ENCODE results near the gene CELF2. TPM values are rescaled to one million over a fixed set of nuclear protein-coding genes. Genes with fewer than 3 reads are reported as not detected.
"Not testable (repeated sequence)": the region's sequence is repeated elsewhere in the genome, so short reads cannot be mapped to it uniquely, and the experiment has no call there.

CELF2 gene
- total RNA-seq, 1 experiment from 2014 or later = not detected

- no TSS peak for BruUV-seq (replicated peaks)
- Histone ChIP-seq H3K27me3 (replicated peaks; ENCODE audit: insufficient read depth, low read depth, low read length, poor library complexity) (peaks cover 35% of the 10 kb centered on the region), H3K27ac (ENCODE audit: low read depth, low read length, poor library complexity, severe bottlenecking) (no peak overlapping the region), H3K4me3 (ENCODE audit: low read depth, low read length, poor library complexity, severe bottlenecking) (no peak overlapping the region), H3K4me1 (ENCODE audit: insufficient read depth, low read length, poor library complexity, severe bottlenecking) (no peaks in the 10 kb centered on the region), H3K9me3 (ENCODE audit: low read depth, low read length, poor library complexity, severe bottlenecking) (no peaks in the 10 kb centered on the region), H3K36me3 (ENCODE audit: insufficient read depth, low read length, poor library complexity, severe bottlenecking) (no peaks in the 10 kb centered on the region)
- ChIA-PET CTCF (no interaction called here), POLR2A (ENCODE audit: low non-redundant PET) (no interaction called here)
- no peak for DNase-seq (ENCODE audit: low spot score)
- TF ChIP-seq, protein P1, sequence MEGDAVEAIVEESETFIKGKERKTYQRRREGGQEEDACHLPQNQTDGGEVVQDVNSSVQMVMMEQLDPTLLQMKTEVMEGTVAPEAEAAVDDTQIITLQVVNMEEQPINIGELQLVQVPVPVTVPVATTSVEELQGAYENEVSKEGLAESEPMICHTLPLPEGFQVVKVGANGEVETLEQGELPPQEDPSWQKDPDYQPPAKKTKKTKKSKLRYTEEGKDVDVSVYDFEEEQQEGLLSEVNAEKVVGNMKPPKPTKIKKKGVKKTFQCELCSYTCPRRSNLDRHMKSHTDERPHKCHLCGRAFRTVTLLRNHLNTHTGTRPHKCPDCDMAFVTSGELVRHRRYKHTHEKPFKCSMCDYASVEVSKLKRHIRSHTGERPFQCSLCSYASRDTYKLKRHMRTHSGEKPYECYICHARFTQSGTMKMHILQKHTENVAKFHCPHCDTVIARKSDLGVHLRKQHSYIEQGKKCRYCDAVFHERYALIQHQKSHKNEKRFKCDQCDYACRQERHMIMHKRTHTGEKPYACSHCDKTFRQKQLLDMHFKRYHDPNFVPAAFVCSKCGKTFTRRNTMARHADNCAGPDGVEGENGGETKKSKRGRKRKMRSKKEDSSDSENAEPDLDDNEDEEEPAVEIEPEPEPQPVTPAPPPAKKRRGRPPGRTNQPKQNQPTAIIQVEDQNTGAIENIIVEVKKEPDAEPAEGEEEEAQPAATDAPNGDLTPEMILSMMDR (conservative IDR thresholded peaks at IDR 0.05; ENCODE audit: low read depth, low read length) = no peak
- no peak for TF ChIP-seq EZH2 (IDR thresholded peaks at IDR 0.05; ENCODE audit: borderline replicate concordance, low read depth, low read length, poor library complexity, severe bottlenecking)
- intact Hi-C loops (cut with micrococcal nuclease; ENCODE audit: unreplicated experiment) = no loop called here
These were observed 165.3 kb downstream of the CELF2 start for GRCh38 chr10:11183015-11183414.

DNA sequence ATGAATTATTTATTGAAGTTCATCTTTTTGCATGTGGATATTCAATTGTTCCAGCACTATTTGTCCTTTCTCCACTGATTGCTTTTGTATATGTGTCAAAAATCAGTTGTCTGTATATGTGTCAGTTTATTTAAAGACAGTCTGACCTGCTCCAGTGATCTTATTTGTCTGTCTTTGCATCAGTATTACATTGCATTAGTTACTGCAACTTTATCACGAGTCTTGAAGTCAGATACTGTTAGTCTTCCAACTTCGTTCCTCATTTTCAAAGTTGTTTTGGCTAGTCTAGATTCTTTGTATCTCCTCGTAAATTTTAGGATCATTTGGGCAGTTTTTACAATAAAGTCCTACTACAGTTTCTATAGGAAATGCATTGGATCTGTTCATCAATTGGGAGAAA lies 166.4 kb downstream of the CELF2 start:
- POLR2A ChIA-PET (ENCODE audit: low non-redundant PET) = no interaction called here
- Histone ChIP-seq H3K36me3 (ENCODE audit: insufficient read depth, low read length, poor library complexity, severe bottlenecking) (no peaks in the 10 kb centered on the region), H3K27ac (ENCODE audit: low read depth, low read length, poor library complexity, severe bottlenecking) (no peak overlapping the region), H3K4me3 (ENCODE audit: low read depth, low read length, poor library complexity, severe bottlenecking) (no peak overlapping the region), H3K27me3 (replicated peaks; ENCODE audit: insufficient read depth, low read depth, low read length, poor library complexity) (peaks cover 33% of the 10 kb centered on the region), H3K4me1 (ENCODE audit: insufficient read depth, low read length, poor library complexity, severe bottlenecking) (no peaks in the 10 kb centered on the region), H3K9me3 (ENCODE audit: low read depth, low read length, poor library complexity, severe bottlenecking) (no peaks in the 10 kb centered on the region)
- no peak for TF ChIP-seq EZH2 (IDR thresholded peaks at IDR 0.05; ENCODE audit: borderline replicate concordance, low read depth, low read length, poor library complexity, severe bottlenecking)
- TF ChIP-seq, protein P1 (conservative IDR thresholded peaks at IDR 0.05; ENCODE audit: low read depth, low read length) = no peak
- intact Hi-C loops (cut with micrococcal nuclease; ENCODE audit: unreplicated experiment) = no loop called here
- CTCF ChIA-PET = no interaction called here
- no peak for DNase-seq (ENCODE audit: low spot score)
- BruUV-seq (replicated peaks) = no TSS peak

GRCh38 chr10:11185128-11185665 lies 167.5 kb downstream of the CELF2 start:
- POLR2A ChIA-PET (ENCODE audit: low non-redundant PET); intact Hi-C loops (cut with micrococcal nuclease; ENCODE audit: unreplicated experiment): not testable (repeated sequence)

DNA sequence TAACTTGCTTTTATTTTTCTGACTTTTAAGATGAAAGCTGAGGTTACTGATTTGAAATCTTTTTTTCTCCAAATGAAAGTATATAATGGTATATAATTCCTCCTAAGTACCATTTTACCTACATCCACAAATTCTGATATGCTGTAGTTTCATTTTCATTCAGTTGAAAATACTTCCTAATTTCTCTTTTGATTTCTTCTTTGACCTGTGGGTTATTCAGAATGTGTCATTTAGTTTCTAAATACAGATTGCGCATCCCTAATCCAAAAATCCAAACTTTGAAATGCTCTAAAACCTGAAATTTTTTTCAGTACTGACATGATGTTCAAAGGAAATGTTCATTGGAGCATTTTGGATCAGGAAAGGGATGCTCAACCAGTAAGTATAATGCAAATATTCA lies 168.7 kb downstream of the CELF2 start:
- H3K9me3 ChIP-seq (ENCODE audit: low read depth, low read length, poor library complexity, severe bottlenecking) = no peaks in the 10 kb centered on the region
- no peaks in the 10 kb centered on the region for H3K36me3 ChIP-seq (ENCODE audit: insufficient read depth, low read length, poor library complexity, severe bottlenecking)
- no peak for TF ChIP-seq EZH2 (IDR thresholded peaks at IDR 0.05; ENCODE audit: borderline replicate concordance, low read depth, low read length, poor library complexity, severe bottlenecking)
- TF ChIP-seq, protein P1 (conservative IDR thresholded peaks at IDR 0.05; ENCODE audit: low read depth, low read length) = no peak
- H3K4me1 ChIP-seq (ENCODE audit: insufficient read depth, low read length, poor library complexity, severe bottlenecking) = no peaks in the 10 kb centered on the region
- BruUV-seq (replicated peaks) = no TSS peak
- H3K4me3 ChIP-seq (ENCODE audit: low read depth, low read length, poor library complexity, severe bottlenecking) = no peak overlapping the region
- intact Hi-C loops (cut with micrococcal nuclease; ENCODE audit: unreplicated experiment) = no loop called here
- peaks cover 41% of the 10 kb centered on the region for H3K27me3 ChIP-seq (replicated peaks; ENCODE audit: insufficient read depth, low read depth, low read length, poor library complexity)
- POLR2A ChIA-PET (ENCODE audit: low non-redundant PET) = no interaction called here
- no peak for DNase-seq (ENCODE audit: low spot score)
- H3K27ac ChIP-seq (ENCODE audit: low read depth, low read length, poor library complexity, severe bottlenecking) = no peak overlapping the region
- CTCF ChIA-PET = no interaction called here

More at GRCh38 chr10:11185128-11185665, 167.5 kb downstream of the CELF2 start:
- H3K27me3 ChIP-seq (replicated peaks; ENCODE audit: insufficient read depth, low read depth, low read length, poor library complexity) = peaks cover 34% of the 10 kb centered on the region
- BruUV-seq (replicated peaks); CTCF ChIA-PET; H3K4me1 ChIP-seq (ENCODE audit: insufficient read depth, low read length, poor library complexity, severe bottlenecking); H3K4me3 ChIP-seq (ENCODE audit: low read depth, low read length, poor library complexity, severe bottlenecking); H3K9me3 ChIP-seq (ENCODE audit: low read depth, low read length, poor library complexity, severe bottlenecking); H3K36me3 ChIP-seq (ENCODE audit: insufficient read depth, low read length, poor library complexity, severe bottlenecking); H3K27ac ChIP-seq (ENCODE audit: low read depth, low read length, poor library complexity, severe bottlenecking); DNase-seq (ENCODE audit: low spot score): not testable (repeated sequence)
